ENCODE measurements around the gene MARCHF11. TPM values are rescaled to one million over a fixed set of nuclear protein-coding genes. Genes with fewer than 3 reads are reported as not detected.

Gene MARCHF11
- total and polyA plus RNA-seq, 2 donors (not counting 1 experiment from before 2014, with no cell fraction given): not detected

GRCh38 chr5:16061163-16061562 is 118.4 kb downstream of the MARCHF11 start:
- Mint-ChIP-seq H3K4me3 (no peak overlapping the region), H3K9me3 (ENCODE audit: insufficient read depth) (peaks cover 6% of the 10 kb centered on the region), H3K4me1 (no peaks in the 10 kb centered on the region), H3K27me3 (no peaks in the 10 kb centered on the region), H3K27ac (no peak overlapping the region)
- WGBS (ENCODE audit: insufficient coverage): 89% methylated on average over 3 of the region's 3 CpGs
- no peaks in the 10 kb centered on the region for H3K36me3 ChIP-seq (replicated peaks in 1 of 2; ENCODE audit: control extremely low read depth in 1 of 2, control insufficient read depth in 1 of 2, extremely low read depth in 1 of 2, insufficient read depth in 2 of 2, low read length in 1 of 2)
- H3K27ac ChIP-seq (ENCODE audit: low read length in 2 of 2): no peak overlapping the region
- no peaks in the 10 kb centered on the region for H3K4me1 ChIP-seq (ENCODE audit: control insufficient read depth in 2 of 2, insufficient read depth in 2 of 2, low read length in 2 of 2)
- CTCF ChIA-PET: no interaction called here
- intact Hi-C loops (cut with micrococcal nuclease): no loop called here
- H3K27me3 ChIP-seq (replicated peaks in 1 of 4; ENCODE audit: control extremely low read depth in 1 of 4, control insufficient read depth in 3 of 4, insufficient read depth in 4 of 4, low read length in 3 of 4): no peaks in the 10 kb centered on the region
- peaks cover 0 to 2% (median 0%) of the 10 kb centered on the region in 3 donors for H3K9me3 ChIP-seq (ENCODE audit: control extremely low read depth in 1 of 3, control insufficient read depth in 2 of 3, insufficient read depth in 1 of 3, low read length in 2 of 3)
- ATAC-seq (ENCODE audit: low read depth) (no peak), DNase-seq (no peak)
- TF ChIP-seq EZH2 (IDR thresholded peaks at IDR 0.05; ENCODE audit: borderline replicate concordance, insufficient read depth, low read depth, low read length, poor library complexity, severe bottlenecking): no peak
- TF ChIP-seq CTCF (IDR thresholded peaks at IDR 0.05): no peak
- no peak overlapping the region for H3K4me3 ChIP-seq (ENCODE audit: control extremely low read depth in 1 of 5, extremely low read depth in 1 of 5, insufficient read depth in 1 of 5, low read depth in 2 of 5, low read length in 4 of 5)
- POLR2A ChIA-PET: no interaction called here
- no peaks in the 10 kb centered on the region for H3K79me2 ChIP-seq (ENCODE audit: control insufficient read depth, insufficient read depth, low read length)
- no peak overlapping the region for H2AFZ ChIP-seq (ENCODE audit: insufficient read depth, low read depth, low read length, poor library complexity, severe bottlenecking)
- no peak overlapping the region for H3K4me2 ChIP-seq (replicated peaks; ENCODE audit: low read depth, low read length, poor library complexity, severe bottlenecking)
- H3K9ac ChIP-seq (ENCODE audit: low read length): no peak overlapping the region
- H4K20me1 ChIP-seq (ENCODE audit: control insufficient read depth, insufficient read depth, low read length, poor library complexity, severe bottlenecking): no peaks in the 10 kb centered on the region

- H3K4me3 ChIP-seq (ENCODE audit: control extremely low read depth in 1 of 5, extremely low read depth in 1 of 5, insufficient read depth in 1 of 5, low read depth in 2 of 5, low read length in 4 of 5): no peak overlapping the region
- intact Hi-C loops (cut with micrococcal nuclease): no loop called here
- H3K9me3 Mint-ChIP-seq (ENCODE audit: insufficient read depth): peaks cover 6% of the 10 kb centered on the region
- DNase-seq (no peak), ATAC-seq (ENCODE audit: low read depth) (no peak)
- no peak overlapping the region for H2AFZ ChIP-seq (ENCODE audit: insufficient read depth, low read depth, low read length, poor library complexity, severe bottlenecking)
- no peaks in the 10 kb centered on the region for H3K4me1 Mint-ChIP-seq
- no peaks in the 10 kb centered on the region for H3K9me3 ChIP-seq (ENCODE audit: control extremely low read depth in 1 of 3, control insufficient read depth in 2 of 3, insufficient read depth in 1 of 3, low read length in 2 of 3)
- POLR2A ChIA-PET: no interaction called here
- H3K27me3 ChIP-seq (replicated peaks in 1 of 4; ENCODE audit: control extremely low read depth in 1 of 4, control insufficient read depth in 3 of 4, insufficient read depth in 4 of 4, low read length in 3 of 4): no peaks in the 10 kb centered on the region
- H3K79me2 ChIP-seq (ENCODE audit: control insufficient read depth, insufficient read depth, low read length): no peaks in the 10 kb centered on the region
- H3K27ac Mint-ChIP-seq: no peak overlapping the region
- H3K4me3 Mint-ChIP-seq: no peak overlapping the region
- CTCF ChIA-PET: no interaction called here
- WGBS (ENCODE audit: insufficient coverage): no CpG with 5 or more reads among the region's 1 CpG
- no peak overlapping the region for H3K9ac ChIP-seq (ENCODE audit: low read length)
- H3K4me1 ChIP-seq (ENCODE audit: control insufficient read depth in 2 of 2, insufficient read depth in 2 of 2, low read length in 2 of 2): no peaks in the 10 kb centered on the region
- no peak overlapping the region for H3K4me2 ChIP-seq (replicated peaks; ENCODE audit: low read depth, low read length, poor library complexity, severe bottlenecking)
- H3K27ac ChIP-seq (ENCODE audit: low read length in 2 of 2): no peak overlapping the region
- no peak for TF ChIP-seq CTCF (IDR thresholded peaks at IDR 0.05)
- no peak for TF ChIP-seq EZH2 (IDR thresholded peaks at IDR 0.05; ENCODE audit: borderline replicate concordance, insufficient read depth, low read depth, low read length, poor library complexity, severe bottlenecking)
- no peaks in the 10 kb centered on the region for H3K27me3 Mint-ChIP-seq
- H4K20me1 ChIP-seq (ENCODE audit: control insufficient read depth, insufficient read depth, low read length, poor library complexity, severe bottlenecking): no peaks in the 10 kb centered on the region
- no peaks in the 10 kb centered on the region for H3K36me3 ChIP-seq (replicated peaks in 1 of 2; ENCODE audit: control extremely low read depth in 1 of 2, control insufficient read depth in 1 of 2, extremely low read depth in 1 of 2, insufficient read depth in 2 of 2, low read length in 1 of 2)
Observed at GRCh38 chr5:16057277-16057676, 122.3 kb downstream of the MARCHF11 start.
